GM12878 (cell line): Measurements from ENCODE around the gene TUBB3. TPM values are rescaled to one million over a fixed set of nuclear protein-coding genes. Genes with fewer than 3 reads are reported as not detected.

Source experiments
- BCL11A ChIP-seq: IDR thresholded peaks from 2 replicates; pipeline ENCODE4 v1.6.1; 2011; ENCODE audit warnings: low read depth, low read length
- CREM ChIP-seq: IDR thresholded peaks from 2 replicates; pipeline ENCODE4 v1.6.1; 2014; ENCODE audit warnings: antibody characterized with exemption, low read depth
- EED ChIP-seq: sonication (generic); IDR thresholded peaks from 2 replicates; pipeline ENCODE4 v1.6.1; 2016; ENCODE audit warnings: antibody characterized with exemption, low read depth
- ETV6 ChIP-seq, 2 experiments: fragments of 450-650 bp in 1 of 2; IDR thresholded peaks in 1 of 2; conservative IDR thresholded peaks in 1 of 2; 2 replicates each; pipeline ENCODE4 v1.6.1; 2014; ENCODE audit warnings: antibody characterized with exemption in 1 of 2, borderline replicate concordance in 1 of 2, low read depth in 1 of 2, mild to moderate bottlenecking in 1 of 2, moderate library complexity in 1 of 2
- FOXK2 ChIP-seq: fragments of 450-650 bp; IDR thresholded peaks from 2 replicates; pipeline ENCODE4 v1.6.1; 2017; ENCODE audit warnings: mild to moderate bottlenecking, moderate library complexity
- HCFC1 ChIP-seq: fragments of 150-350 bp; IDR thresholded peaks from 2 replicates; pipeline ENCODE4 v1.6.1; 2014; ENCODE audit warnings: low read length
- NFYA ChIP-seq: IDR thresholded peaks from 2 replicates; pipeline ENCODE4 v1.6.1; 2011; ENCODE audit warnings: low read depth, mild to moderate bottlenecking, low read length, improper control_type of control experiment, borderline replicate concordance
- NR2C1 ChIP-seq: fragments of 450-650 bp; IDR thresholded peaks from 2 replicates; pipeline ENCODE4 v1.6.1; 2017; ENCODE audit warnings: antibody characterized with exemption, mild to moderate bottlenecking, moderate library complexity
- NR2F1 ChIP-seq: fragments of 450-650 bp; conservative IDR thresholded peaks from 2 replicates; pipeline ENCODE4 v1.6.1; 2017; ENCODE audit warnings: mild to moderate bottlenecking
- POLR2A ChIP-seq: IDR thresholded peaks from 2 replicates; pipeline ENCODE4 v1.6.1; 2011; ENCODE audit warnings: low read depth, mild to moderate bottlenecking, low read length
- RB1 ChIP-seq: fragments of 450-650 bp; formaldehyde crosslinking; IDR thresholded peaks from 2 replicates; pipeline ENCODE4 v1.6.1; 2017; ENCODE audit warnings: mild to moderate bottlenecking, borderline replicate concordance
- SP1 ChIP-seq: IDR thresholded peaks from one replicate; pipeline ENCODE4 v1.6.1; 2011; ENCODE audit warnings: low read depth, low read length
- SREBF1 ChIP-seq: IDR thresholded peaks from 2 replicates; pipeline ENCODE4 v1.6.1; 2012; ENCODE audit warnings: mild to moderate bottlenecking, low read length
- STAT3 ChIP-seq: IDR thresholded peaks from 2 replicates; pipeline ENCODE4 v1.6.1; 2011; ENCODE audit warnings: low read depth, low read length, improper control_type of control experiment
- SUZ12 ChIP-seq: fragments of 200-600 bp; sonication (generic); IDR thresholded peaks from one replicate; pipeline ENCODE4 v1.6.1; 2018; ENCODE audit warnings: antibody characterized with exemption, mild to moderate bottlenecking; ENCODE audit not compliant: unreplicated experiment
- TAF1 ChIP-seq: IDR thresholded peaks from 2 replicates; pipeline ENCODE4 v1.6.1; 2011; ENCODE audit warnings: mild to moderate bottlenecking, low read depth, low read length, borderline replicate concordance
- TCF12 ChIP-seq: IDR thresholded peaks from 2 replicates; pipeline ENCODE4 v1.6.1; 2011; ENCODE audit warnings: low read depth, mild to moderate bottlenecking, low read length
- ZNF217 ChIP-seq: fragments of 450-650 bp; IDR thresholded peaks from 2 replicates; pipeline ENCODE4 v1.6.1; 2017; ENCODE audit warnings: antibody characterized with exemption, mild to moderate bottlenecking
- polyA plus RNA-seq, 11 experiments: library from polyadenylated mRNA; depleted of rRNA in 4 of 11; unstranded in 6 of 11; stranded (reverse) in 5 of 11; fragments of >200 nt; fragmentation: Nextera tagmentation in 4 of 11; fragmentation: Illumina TruSeq in 1 of 11; extraction: Ambion mirVana in 4 of 11; extraction: Trizol in 1 of 11; gene quantifications; 1 replicate in 1 of 11; 2 replicates in 10 of 11; pipeline versions ENCODE4 v1.2.1 to v1.2.3, GENCODE V29; 2011 to 2016; ENCODE audit warnings: inconsistent platforms in 2 of 11, missing spikeins in 2 of 11, low read depth in 1 of 11
- total RNA-seq, 4 experiments: library from RNA; depleted of rRNA in 3 of 4; stranded (reverse); fragments of >200 nt in 3 of 4; fragmentation: Illumina TruSeq in 1 of 4; extraction: Trizol in 1 of 4; gene quantifications; 2 replicates each; pipeline versions ENCODE4 v1.2.1 to v1.2.3, GENCODE V29; 2013 to 2021
- TF ChIP-seq, protein P1 (sequence below): IDR thresholded peaks from 2 replicates; pipeline ENCODE4 v1.6.1; 2011; ENCODE audit warnings: borderline replicate concordance, low read depth, mild to moderate bottlenecking, moderate library complexity, mixed read lengths, low read length; ENCODE audit not compliant: insufficient read depth; ENCODE audit errors: extremely low read length
- TF ChIP-seq, protein P2 (sequence below): fragments of 450-650 bp; IDR thresholded peaks from 2 replicates; pipeline ENCODE4 v1.6.1; 2017; ENCODE audit warnings: mild to moderate bottlenecking
- TF ChIP-seq, protein P3 (sequence below): fragments of 450-650 bp; IDR thresholded peaks from 2 replicates; pipeline ENCODE4 v1.6.1; 2017; ENCODE audit warnings: mild to moderate bottlenecking, low read depth, inconsistent platforms; ENCODE audit not compliant: poor library complexity, severe bottlenecking
- TF ChIP-seq, protein P4 (sequence below): IDR thresholded peaks from 2 replicates; pipeline ENCODE4 v1.6.1; 2011; ENCODE audit warnings: borderline replicate concordance, low read depth, mild to moderate bottlenecking, moderate library complexity, low read length; ENCODE audit not compliant: insufficient read depth, poor library complexity, severe bottlenecking

The TUBB3 gene
- total and polyA plus RNA-seq, 10 of the 15 experiments (the other 5 are each of a cell fraction or from before 2014, with no cell fraction given) = 0.09 to 2.5 (median 0.58) TPM; not detected in 1

GRCh38 chr16:89953671-89954406 is 30.7 kb downstream of the TUBB3 start (continued):
- no peak for TF ChIP-seq TAF1
- TF ChIP-seq NR2F1 = peak; percentile 92
- TF ChIP-seq BCL11A = peak; percentile 77
- TF ChIP-seq EED = peak; percentile 99
- TF ChIP-seq SUZ12 = no peak
- TF ChIP-seq NFYA = no peak
- TF ChIP-seq SP1 = no peak
- 0 out of 4 replicates have a peak, but pooled peaks of 1 of the 2 experiments have one; percentile 28 for TF ChIP-seq ETV6 (conservative IDR thresholded peaks at IDR 0.05 in 1 of 2, IDR thresholded peaks at IDR 0.05 in 1 of 2; ENCODE audit: borderline replicate concordance in 1 of 2, low read depth in 1 of 2)
- no peak for TF ChIP-seq RB1
- TF ChIP-seq, protein P1, sequence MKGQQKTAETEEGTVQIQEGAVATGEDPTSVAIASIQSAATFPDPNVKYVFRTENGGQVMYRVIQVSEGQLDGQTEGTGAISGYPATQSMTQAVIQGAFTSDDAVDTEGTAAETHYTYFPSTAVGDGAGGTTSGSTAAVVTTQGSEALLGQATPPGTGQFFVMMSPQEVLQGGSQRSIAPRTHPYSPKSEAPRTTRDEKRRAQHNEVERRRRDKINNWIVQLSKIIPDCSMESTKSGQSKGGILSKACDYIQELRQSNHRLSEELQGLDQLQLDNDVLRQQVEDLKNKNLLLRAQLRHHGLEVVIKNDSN = no peak
- TF ChIP-seq STAT3 = no peak
- peak; percentile 82 for TF ChIP-seq TCF12
- no peak for TF ChIP-seq FOXK2
- TF ChIP-seq, protein P2, sequence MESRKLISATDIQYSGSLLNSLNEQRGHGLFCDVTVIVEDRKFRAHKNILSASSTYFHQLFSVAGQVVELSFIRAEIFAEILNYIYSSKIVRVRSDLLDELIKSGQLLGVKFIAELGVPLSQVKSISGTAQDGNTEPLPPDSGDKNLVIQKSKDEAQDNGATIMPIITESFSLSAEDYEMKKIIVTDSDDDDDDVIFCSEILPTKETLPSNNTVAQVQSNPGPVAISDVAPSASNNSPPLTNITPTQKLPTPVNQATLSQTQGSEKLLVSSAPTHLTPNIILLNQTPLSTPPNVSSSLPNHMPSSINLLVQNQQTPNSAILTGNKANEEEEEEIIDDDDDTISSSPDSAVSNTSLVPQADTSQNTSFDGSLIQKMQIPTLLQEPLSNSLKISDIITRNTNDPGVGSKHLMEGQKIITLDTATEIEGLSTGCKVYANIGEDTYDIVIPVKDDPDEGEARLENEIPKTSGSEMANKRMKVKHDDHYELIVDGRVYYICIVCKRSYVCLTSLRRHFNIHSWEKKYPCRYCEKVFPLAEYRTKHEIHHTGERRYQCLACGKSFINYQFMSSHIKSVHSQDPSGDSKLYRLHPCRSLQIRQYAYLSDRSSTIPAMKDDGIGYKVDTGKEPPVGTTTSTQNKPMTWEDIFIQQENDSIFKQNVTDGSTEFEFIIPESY = no peak
- no peak for TF ChIP-seq NR2C1
- no peak for TF ChIP-seq POLR2A
- no peak for TF ChIP-seq HCFC1
- peak; percentile 66; the same call in 1 of the 2 replicates for TF ChIP-seq CREM
- no peak for TF ChIP-seq SREBF1
- TF ChIP-seq, protein P3, sequence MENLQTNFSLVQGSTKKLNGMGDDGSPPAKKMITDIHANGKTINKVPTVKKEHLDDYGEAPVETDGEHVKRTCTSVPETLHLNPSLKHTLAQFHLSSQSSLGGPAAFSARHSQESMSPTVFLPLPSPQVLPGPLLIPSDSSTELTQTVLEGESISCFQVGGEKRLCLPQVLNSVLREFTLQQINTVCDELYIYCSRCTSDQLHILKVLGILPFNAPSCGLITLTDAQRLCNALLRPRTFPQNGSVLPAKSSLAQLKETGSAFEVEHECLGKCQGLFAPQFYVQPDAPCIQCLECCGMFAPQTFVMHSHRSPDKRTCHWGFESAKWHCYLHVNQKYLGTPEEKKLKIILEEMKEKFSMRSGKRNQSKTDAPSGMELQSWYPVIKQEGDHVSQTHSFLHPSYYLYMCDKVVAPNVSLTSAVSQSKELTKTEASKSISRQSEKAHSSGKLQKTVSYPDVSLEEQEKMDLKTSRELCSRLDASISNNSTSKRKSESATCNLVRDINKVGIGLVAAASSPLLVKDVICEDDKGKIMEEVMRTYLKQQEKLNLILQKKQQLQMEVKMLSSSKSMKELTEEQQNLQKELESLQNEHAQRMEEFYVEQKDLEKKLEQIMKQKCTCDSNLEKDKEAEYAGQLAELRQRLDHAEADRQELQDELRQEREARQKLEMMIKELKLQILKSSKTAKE = peak; percentile 27
- TF ChIP-seq, protein P4, sequence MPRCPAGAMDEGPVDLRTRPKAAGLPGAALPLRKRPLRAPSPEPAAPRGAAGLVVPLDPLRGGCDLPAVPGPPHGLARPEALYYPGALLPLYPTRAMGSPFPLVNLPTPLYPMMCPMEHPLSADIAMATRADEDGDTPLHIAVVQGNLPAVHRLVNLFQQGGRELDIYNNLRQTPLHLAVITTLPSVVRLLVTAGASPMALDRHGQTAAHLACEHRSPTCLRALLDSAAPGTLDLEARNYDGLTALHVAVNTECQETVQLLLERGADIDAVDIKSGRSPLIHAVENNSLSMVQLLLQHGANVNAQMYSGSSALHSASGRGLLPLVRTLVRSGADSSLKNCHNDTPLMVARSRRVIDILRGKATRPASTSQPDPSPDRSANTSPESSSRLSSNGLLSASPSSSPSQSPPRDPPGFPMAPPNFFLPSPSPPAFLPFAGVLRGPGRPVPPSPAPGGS = peak; percentile 56
- 0 out of 2 replicates have a peak, but pooled peaks have one; percentile 34 for TF ChIP-seq ZNF217
